Caco-2 (cell line): ENCODE measurements around the gene GTPBP4. TPM values are rescaled to one million over a fixed set of nuclear protein-coding genes. Genes with fewer than 3 reads are reported as not detected.

ENCODE experiments used
- BruUV-seq: library from RNA; stranded (reverse); fragments of 400-500 nt; replicated peaks from 2 replicates; lab custom pipeline; 2021; lab: Mats Ljungman, UMichigan
- CTCF ChIA-PET: fragments of 300-600 bp; sonication (Branson Sonifier 250); formaldehyde crosslinking; loops from one replicate; lab custom pipeline; 2022; ENCODE audit warnings: antibody characterized with exemption; lab: Charles Lee
- POLR2A ChIA-PET: fragments of 300-600 bp; sonication (Branson Sonifier 250); formaldehyde crosslinking; loops from one replicate; lab custom pipeline; 2022; ENCODE audit warnings: antibody characterized with exemption; lab: Charles Lee
- DNase-seq, 2 experiments: peaks; one replicate each; pipeline versions ENCODE4 v3.0.0 to v3.0.0-alpha.2; 2020 to 2022
- H3K27me3 ChIP-seq: replicated peaks from 2 replicates; pipeline ENCODE4 v1.6.0; 2011; ENCODE audit warnings: low read length; ENCODE audit not compliant: control insufficient read depth, insufficient read depth
- H3K36me3 ChIP-seq: 2 replicates; pipeline ENCODE4 v1.5.1; 2011; ENCODE audit warnings: low read length; ENCODE audit not compliant: control insufficient read depth, insufficient read depth
- H3K4me1 ChIP-seq: fragments of 250-450 bp; sonication (Bioruptor Pico); 2 replicates; pipeline ENCODE4 v1.5.1; 2020; ENCODE audit warnings: mild to moderate bottlenecking
- H3K4me3 ChIP-seq: 2 replicates; pipeline ENCODE4 v1.5.1; 2011; ENCODE audit warnings: low read depth, mild to moderate bottlenecking, control low read depth, low read length
- H3K9me3 ChIP-seq: fragments of 250-450 bp; sonication (Bioruptor Pico); 2 replicates; pipeline ENCODE4 v1.5.1; 2020; ENCODE audit warnings: mild to moderate bottlenecking, moderate library complexity
- H3K27ac Mint-ChIP-seq: one replicate; pipeline ENCODE4 v1.8.0; 2022; ENCODE audit warnings: mixed read lengths; ENCODE audit not compliant: unreplicated experiment
- H3K27me3 Mint-ChIP-seq: one replicate; pipeline ENCODE4 v1.8.0; 2022; ENCODE audit warnings: mixed read lengths; ENCODE audit not compliant: insufficient read depth, unreplicated experiment
- H3K36me3 Mint-ChIP-seq: one replicate; pipeline ENCODE4 v1.8.0; 2022; ENCODE audit warnings: mild to moderate bottlenecking, mixed read lengths; ENCODE audit not compliant: insufficient read depth, unreplicated experiment
- H3K4me1 Mint-ChIP-seq: one replicate; pipeline ENCODE4 v1.8.0; 2022; ENCODE audit warnings: low read depth, mixed read lengths; ENCODE audit not compliant: unreplicated experiment
- H3K4me3 Mint-ChIP-seq: one replicate; pipeline ENCODE4 v1.8.0; 2022; ENCODE audit warnings: mild to moderate bottlenecking, moderate library complexity, mixed read lengths; ENCODE audit not compliant: unreplicated experiment
- H3K9me3 Mint-ChIP-seq: one replicate; pipeline ENCODE4 v1.8.0; 2022; ENCODE audit warnings: mixed read lengths; ENCODE audit not compliant: unreplicated experiment
- CTCF ChIP-seq, 2 experiments: fragments of 200-600 bp in 1 of 2; IDR thresholded peaks; 1 replicate in 1 of 2; 2 replicates in 1 of 2; pipeline versions ENCODE4 v1.5.1 to v1.8.0; 2011 to 2022; ENCODE audit warnings: antibody characterized with exemption in 1 of 2, control low read depth in 1 of 2, inconsistent platforms in 1 of 2, low read depth in 1 of 2, low read length in 1 of 2, mild to moderate bottlenecking in 1 of 2, moderate library complexity in 1 of 2; ENCODE audit not compliant: insufficient read depth in 1 of 2, severe bottlenecking in 1 of 2, unreplicated experiment in 1 of 2
- intact Hi-C: fragments of 100-400 bp; cut with micrococcal nuclease; formaldehyde crosslinking; loops from one replicate; pipeline ENCODE4 v1.10.0; 2022; ENCODE audit not compliant: unreplicated experiment
- total RNA-seq: library from RNA; stranded (reverse); gene quantifications from 2 replicates; pipeline ENCODE4 v1.2.3, GENCODE V29; 2022

The GTPBP4 gene
- total RNA-seq, 1 experiment from 2014 or later, result 202 TPM

GRCh38 chr10:1024103-1024502 is 35.9 kb downstream of the GTPBP4 start:
- H3K36me3 ChIP-seq, result no peaks in the 10 kb centered on the region; the same call in 1 of the 2 replicates
- no TSS peak for BruUV-seq
- H3K4me3 ChIP-seq, result no peak overlapping the region
- no peaks in the 10 kb centered on the region for H3K27me3 ChIP-seq
- DNase-seq, result no peak
- TF ChIP-seq CTCF (IDR thresholded peaks at IDR 0.05; ENCODE audit: insufficient read depth in 1 of 2, low read depth in 1 of 2, low read length in 1 of 2, severe bottlenecking in 1 of 2, unreplicated experiment in 1 of 2), result no peak
- peaks cover 34% of the 10 kb centered on the region for H3K36me3 Mint-ChIP-seq
- H3K4me1 ChIP-seq, result 0 out of 2 replicates have a peak, but pooled peaks cover 9% of the 10 kb centered on the region
- ChIA-PET CTCF (no interaction called here), POLR2A (no interaction called here)
- peaks cover 6% of the 10 kb centered on the region for H3K4me1 Mint-ChIP-seq
- H3K4me3 Mint-ChIP-seq, result no peak overlapping the region
- H3K9me3 ChIP-seq, result no peaks in the 10 kb centered on the region
- no peaks in the 10 kb centered on the region for H3K27me3 Mint-ChIP-seq
- H3K9me3 Mint-ChIP-seq, result no peaks in the 10 kb centered on the region
- no peak overlapping the region for H3K27ac Mint-ChIP-seq
- intact Hi-C loops, result no loop called here

- Mint-ChIP-seq H3K27me3 (no peaks in the 10 kb centered on the region), H3K4me1 (peaks cover 6% of the 10 kb centered on the region), H3K4me3 (no peak within 1 kb of the TSS), H3K27ac (no peak within 1 kb of the TSS), H3K9me3 (no peaks in the 10 kb centered on the region), H3K36me3 (peaks cover 18% of the 10 kb centered on the region)
- H3K4me3 ChIP-seq, result no peak within 1 kb of the TSS
- BruUV-seq, result no TSS peak
- no peak for TF ChIP-seq CTCF (IDR thresholded peaks at IDR 0.05; ENCODE audit: insufficient read depth in 1 of 2, low read depth in 1 of 2, low read length in 1 of 2, severe bottlenecking in 1 of 2, unreplicated experiment in 1 of 2)
- intact Hi-C loops, result no loop called here
- H3K4me1 ChIP-seq, result 0 out of 2 replicates have a peak, but pooled peaks cover 9% of the 10 kb centered on the region
- no peak for DNase-seq
- no peaks in the 10 kb centered on the region for H3K36me3 ChIP-seq
- H3K27me3 ChIP-seq, result no peaks in the 10 kb centered on the region
- POLR2A ChIA-PET, result no interaction called here
- no peaks in the 10 kb centered on the region for H3K9me3 ChIP-seq
- CTCF ChIA-PET, result no interaction called here
These were observed 37.4 kb downstream of the GTPBP4 start, which contains the start of gene IDI2 for GRCh38 chr10:1025683-1026082. Gene IDI2 (minus strand): TSS chr10:1025859. CDS start chr10:1024723, 1,136 bp downstream.

GRCh38 chr10:1026578-1026977 is 38.3 kb downstream of the GTPBP4 start:
- Histone ChIP-seq H3K4me1 (0 out of 2 replicates have a peak, but pooled peaks cover 9% of the 10 kb centered on the region), H3K4me3 (no peak overlapping the region), H3K36me3 (no peaks in the 10 kb centered on the region), H3K27me3 (no peaks in the 10 kb centered on the region), H3K9me3 (no peaks in the 10 kb centered on the region)
- peaks cover 9% of the 10 kb centered on the region for H3K36me3 Mint-ChIP-seq
- H3K27me3 Mint-ChIP-seq, result no peaks in the 10 kb centered on the region
- H3K4me1 Mint-ChIP-seq, result peaks cover 6% of the 10 kb centered on the region
- ChIA-PET CTCF (no interaction called here), POLR2A (interaction anchor here (0.6 kb wide), 1 partner anchor 17 kb away, joined by 3 read pairs; no protein-coding TSS in a partner anchor)
- no peaks in the 10 kb centered on the region for H3K9me3 Mint-ChIP-seq
- no peak for TF ChIP-seq CTCF (IDR thresholded peaks at IDR 0.05; ENCODE audit: insufficient read depth in 1 of 2, low read depth in 1 of 2, low read length in 1 of 2, severe bottlenecking in 1 of 2, unreplicated experiment in 1 of 2)
- H3K27ac Mint-ChIP-seq, result no peak overlapping the region
- no TSS peak for BruUV-seq
- no peak overlapping the region for H3K4me3 Mint-ChIP-seq
- DNase-seq, result no peak
- intact Hi-C loops, result no loop called here
